ENCODE data around the gene RASSF8. TPM values are rescaled to one million over a fixed set of nuclear protein-coding genes. Genes with fewer than 3 reads are reported as not detected.

RASSF8 gene
- total and polyA plus RNA-seq, 2 of the 8 experiments (the other 6 are each of a cell fraction or from before 2014, with no cell fraction given) = 6.4 to 46.7 TPM

DNA sequence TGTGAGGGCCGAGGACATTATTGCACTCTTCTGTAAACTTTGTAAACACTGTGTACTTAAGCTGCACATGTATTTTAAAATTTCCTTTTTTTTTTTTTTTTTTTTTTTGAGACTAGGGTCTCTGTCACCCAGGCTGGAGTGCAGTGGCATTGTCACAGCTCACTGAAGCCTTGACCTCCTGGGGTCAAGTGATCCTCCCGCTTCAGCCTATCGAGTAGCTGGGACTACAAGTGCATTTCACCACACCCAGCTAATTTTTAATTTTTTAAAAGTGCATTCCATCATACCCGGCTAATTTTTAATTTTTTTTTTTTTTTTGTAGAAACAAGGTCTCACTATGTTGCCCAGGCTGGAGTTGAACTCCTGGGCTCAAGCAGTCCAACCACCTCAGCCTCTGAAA is 42.4 kb downstream of the RASSF8 start (continued):
- TF ChIP-seq, protein P1, sequence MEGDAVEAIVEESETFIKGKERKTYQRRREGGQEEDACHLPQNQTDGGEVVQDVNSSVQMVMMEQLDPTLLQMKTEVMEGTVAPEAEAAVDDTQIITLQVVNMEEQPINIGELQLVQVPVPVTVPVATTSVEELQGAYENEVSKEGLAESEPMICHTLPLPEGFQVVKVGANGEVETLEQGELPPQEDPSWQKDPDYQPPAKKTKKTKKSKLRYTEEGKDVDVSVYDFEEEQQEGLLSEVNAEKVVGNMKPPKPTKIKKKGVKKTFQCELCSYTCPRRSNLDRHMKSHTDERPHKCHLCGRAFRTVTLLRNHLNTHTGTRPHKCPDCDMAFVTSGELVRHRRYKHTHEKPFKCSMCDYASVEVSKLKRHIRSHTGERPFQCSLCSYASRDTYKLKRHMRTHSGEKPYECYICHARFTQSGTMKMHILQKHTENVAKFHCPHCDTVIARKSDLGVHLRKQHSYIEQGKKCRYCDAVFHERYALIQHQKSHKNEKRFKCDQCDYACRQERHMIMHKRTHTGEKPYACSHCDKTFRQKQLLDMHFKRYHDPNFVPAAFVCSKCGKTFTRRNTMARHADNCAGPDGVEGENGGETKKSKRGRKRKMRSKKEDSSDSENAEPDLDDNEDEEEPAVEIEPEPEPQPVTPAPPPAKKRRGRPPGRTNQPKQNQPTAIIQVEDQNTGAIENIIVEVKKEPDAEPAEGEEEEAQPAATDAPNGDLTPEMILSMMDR (IDR thresholded peaks at IDR 0.05; ENCODE audit: control extremely low read depth in 1 of 3, insufficient read depth in 1 of 3, low read depth in 1 of 3, low read length in 3 of 3) = no peak
- TF ChIP-seq SIRT6 (IDR thresholded peaks at IDR 0.05; ENCODE audit: low read length) (no peak), CREB1 (IDR thresholded peaks at IDR 0.05) (no peak), ZNF274 (IDR thresholded peaks at IDR 0.05; ENCODE audit: borderline replicate concordance, extremely low read depth, low read length) (no peak), NRF1 (IDR thresholded peaks at IDR 0.05; ENCODE audit: low read depth, low read length) (no peak), KDM4A (IDR thresholded peaks at IDR 0.05; ENCODE audit: low read depth, low read length, severe bottlenecking) (no peak), SIX5 (IDR thresholded peaks at IDR 0.05; ENCODE audit: low read depth, low read length) (no peak), BCL11A (IDR thresholded peaks at IDR 0.05; ENCODE audit: low read depth in 2 of 2, low read length in 2 of 2) (no peak)
